D341Med (cell line): ENCODE data around the gene BACH2.
"Not testable (repeated sequence)": the region's sequence is repeated elsewhere in the genome, so short reads cannot be mapped to it uniquely, and the experiment has no call there.

Experiments used
- DNase-seq: peaks from one replicate; pipeline ENCODE4 v3.0.0; 2012; ENCODE audit warnings: low spot score

The BACH2 gene

GRCh38 chr6:90209527-90209926, 87.1 kb downstream of the BACH2 start:
- DNase-seq: no peak

GRCh38 chr6:90208690-90209089, 88.0 kb downstream of the BACH2 start:
- not testable (repeated sequence) for DNase-seq

DNA sequence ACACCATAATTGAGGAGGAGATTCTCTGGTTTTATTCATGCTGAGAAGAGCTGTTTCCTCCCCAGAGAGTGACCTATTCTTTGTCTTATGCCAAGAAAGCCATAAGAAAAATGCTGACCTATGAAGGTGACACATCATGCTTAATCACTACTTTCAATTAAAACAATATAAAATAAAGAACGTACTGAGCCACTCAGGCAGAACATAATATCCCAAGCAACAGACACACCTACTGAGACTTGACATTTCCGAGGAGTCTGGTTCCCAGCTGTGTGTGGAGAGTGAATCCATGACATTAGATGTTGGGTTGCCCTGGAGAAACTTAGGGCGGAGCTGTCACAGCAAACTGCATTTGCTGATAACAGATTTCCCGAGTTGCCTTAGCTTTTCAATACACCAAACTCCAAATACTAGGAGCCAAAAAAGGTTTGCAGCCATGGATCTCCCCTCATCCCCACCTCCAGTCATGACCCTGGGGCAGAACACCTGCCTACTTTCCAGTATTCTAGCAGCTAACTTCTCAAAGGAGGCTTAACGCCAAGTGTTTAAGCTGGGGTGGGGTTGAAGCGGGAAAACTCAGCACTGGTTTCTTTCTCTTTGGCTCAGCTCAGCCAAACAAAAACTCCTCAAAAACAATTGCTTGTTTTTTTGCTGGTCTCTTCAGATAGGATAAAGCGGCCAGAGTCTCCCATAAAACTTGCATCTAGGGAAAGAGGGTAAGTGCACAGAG, 92.2 kb downstream of the BACH2 start:
- DNase-seq: no peak

DNA sequence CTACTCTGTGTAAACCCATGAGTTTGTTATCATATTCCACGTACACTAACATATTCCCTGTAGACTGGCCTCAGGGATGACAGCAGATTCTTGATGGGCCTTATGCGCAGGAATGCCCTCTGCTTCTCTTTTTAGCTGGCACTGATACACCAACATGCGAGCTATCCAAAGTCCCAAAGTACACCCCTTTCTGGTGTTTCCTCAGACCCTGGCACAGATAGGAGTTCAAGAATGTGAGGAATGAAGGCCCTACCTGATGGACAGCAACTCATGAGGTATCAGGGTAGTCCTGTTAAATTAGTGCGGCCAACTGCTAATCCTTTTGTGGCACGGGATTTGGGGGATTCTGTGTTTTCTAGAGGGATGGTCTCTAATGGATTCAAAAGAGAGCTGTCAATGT, 93.0 kb downstream of the BACH2 start:
- no peak for DNase-seq

GRCh38 chr6:90202156-90202555, 94.5 kb downstream of the BACH2 start:
- no peak for DNase-seq

- DNase-seq: no peak
Measured at GRCh38 chr6:90199900-90200299, 96.7 kb downstream of the BACH2 start.

- no peak for DNase-seq
Measured at GRCh38 chr6:90198758-90199425, 97.8 kb downstream of the BACH2 start.

DNA sequence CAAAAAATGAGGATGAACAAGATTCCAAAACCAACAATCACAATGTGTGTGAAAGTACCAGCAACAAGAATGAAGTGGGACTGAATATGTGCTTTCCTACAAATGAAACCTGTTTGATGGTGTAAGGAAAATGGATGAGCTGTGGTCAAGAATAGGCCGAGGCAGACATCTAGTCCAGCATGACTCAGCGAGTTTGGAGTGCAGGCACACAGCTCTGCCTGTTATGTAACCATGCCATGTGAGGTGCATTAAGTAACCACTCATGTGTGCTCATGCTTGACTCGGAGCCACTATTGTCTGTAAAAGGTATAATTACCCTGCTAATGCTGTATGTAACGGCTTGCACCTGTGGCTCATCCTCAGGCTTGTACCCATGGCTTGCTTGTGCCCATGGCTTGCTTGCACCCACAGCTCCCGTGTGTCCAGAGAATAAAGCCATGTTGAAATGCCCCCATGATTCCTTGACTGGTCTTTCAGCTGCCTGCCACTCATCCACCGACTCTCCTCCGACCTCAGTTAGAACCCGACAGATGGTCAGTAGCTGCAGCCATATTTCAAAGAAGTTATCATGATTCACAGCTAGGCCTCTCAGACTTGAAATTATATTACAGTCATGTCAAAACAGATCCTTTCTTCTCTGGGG, 98.7 kb downstream of the BACH2 start:
- no peak for DNase-seq

GRCh38 chr6:90195094-90195829, 101.4 kb downstream of the BACH2 start:
- no peak for DNase-seq

- no peak for DNase-seq
Measured at GRCh38 chr6:90194371-90194841, 102.2 kb downstream of the BACH2 start.

- DNase-seq: no peak
Measured at GRCh38 chr6:90193359-90193758, 103.3 kb downstream of the BACH2 start.

DNA sequence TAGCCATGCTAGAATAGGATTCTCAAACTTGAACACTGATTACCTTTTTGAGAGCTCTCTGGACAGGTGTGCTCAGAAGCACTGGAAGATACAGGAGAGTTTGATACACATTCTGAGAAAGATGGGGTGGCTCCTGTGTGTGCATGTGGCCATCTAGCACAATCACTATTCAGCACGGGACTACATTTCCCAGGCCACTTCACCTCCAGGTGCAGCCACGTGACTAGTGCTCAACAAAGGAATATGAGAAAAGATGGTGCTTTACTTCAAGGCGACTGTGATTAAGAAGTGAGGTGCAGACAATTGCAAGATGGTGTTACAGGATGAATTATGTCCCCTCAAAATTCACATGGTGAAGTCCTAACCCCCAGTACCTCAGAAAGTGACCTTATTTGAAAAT, 103.8 kb downstream of the BACH2 start:
- DNase-seq: no peak

- no peak for DNase-seq
Measured at GRCh38 chr6:90190752-90191395, 105.8 kb downstream of the BACH2 start.

DNA sequence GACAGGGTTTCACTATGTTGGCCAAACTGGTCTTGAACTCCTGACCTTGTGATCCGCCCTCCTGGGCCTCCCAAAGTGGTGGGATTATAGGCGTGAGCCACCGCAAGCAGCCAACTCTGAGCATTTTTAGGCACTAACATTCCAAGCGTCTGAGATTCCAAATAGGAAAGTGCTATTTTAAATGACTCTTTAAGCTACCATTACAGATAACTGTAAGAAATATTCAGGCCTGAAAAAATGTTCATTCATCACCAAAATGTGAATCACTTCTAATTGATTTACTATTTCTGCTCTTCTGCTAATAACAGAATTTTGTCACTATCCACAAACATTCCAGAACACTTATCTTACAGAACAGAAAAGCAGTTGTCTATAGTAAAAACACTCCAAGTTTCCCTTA, 106.5 kb downstream of the BACH2 start:
- no peak for DNase-seq

DNA sequence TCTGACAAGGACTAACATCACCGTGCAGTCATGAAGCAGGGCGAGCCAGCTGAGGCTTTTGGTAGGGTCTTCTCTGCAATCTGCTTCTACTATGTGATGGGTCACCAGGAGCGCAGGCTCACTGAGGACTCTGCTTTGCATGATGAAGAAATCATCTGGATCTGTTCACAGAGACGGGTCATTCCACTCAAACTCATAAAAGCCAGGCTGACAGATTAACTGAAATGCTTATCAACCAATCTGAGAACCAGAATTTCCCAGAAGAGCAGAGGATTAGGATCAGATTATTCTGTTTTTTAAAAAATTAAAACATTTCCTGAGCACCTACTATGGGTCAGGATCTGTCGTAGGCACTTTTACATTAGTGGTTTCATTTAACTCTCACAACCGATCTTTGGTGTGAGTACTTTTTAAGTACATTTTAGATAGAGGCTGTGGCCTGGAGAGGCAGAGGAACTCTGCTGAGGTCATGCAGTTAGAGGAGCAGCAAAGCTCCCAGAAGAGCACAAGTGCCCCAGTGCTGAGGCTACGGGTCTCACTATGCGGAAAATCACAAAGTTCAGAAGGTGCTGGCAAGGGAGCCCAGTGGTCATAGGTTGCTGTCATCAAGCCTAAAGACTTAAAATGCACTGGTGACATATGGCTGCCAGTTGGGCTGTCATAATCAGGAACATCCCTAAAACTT, 109.1 kb downstream of the BACH2 start:
- no peak for DNase-seq

DNA sequence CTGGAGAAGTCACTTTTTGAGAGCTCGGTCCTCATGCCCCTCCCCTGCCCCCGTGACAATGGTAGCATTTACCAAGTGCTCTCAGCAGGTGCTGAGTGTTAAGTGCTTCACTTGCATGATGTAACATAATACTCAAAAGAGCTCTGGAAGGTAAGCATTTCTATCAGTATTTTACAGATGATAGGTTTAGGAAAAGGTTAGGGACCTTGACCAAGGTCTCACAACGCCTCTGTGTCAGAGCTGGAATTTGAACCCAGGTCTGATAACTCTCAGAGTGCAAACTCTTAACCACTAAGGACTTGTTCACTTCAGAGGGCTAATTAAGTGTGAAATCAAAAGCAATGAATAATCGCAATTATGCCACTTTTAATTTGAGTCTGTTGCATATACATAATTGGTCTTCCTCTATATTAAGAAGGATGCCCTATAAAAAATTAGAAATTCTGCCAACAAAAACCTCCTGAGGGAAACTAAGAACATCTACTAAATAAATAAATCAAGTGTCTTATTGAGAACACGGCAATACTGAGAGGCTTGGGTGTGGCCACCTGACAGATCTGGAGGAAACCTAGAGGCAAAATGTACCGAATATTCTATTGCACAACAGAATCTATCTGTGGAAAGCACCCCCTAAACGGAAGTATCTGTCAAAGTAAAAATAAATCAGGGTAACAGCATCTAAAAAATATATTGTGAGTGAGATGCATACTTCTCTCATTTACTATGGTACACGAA, 109.8 kb downstream of the BACH2 start:
- no peak for DNase-seq

- no peak for DNase-seq
Measured at GRCh38 chr6:90186026-90186425, 110.6 kb downstream of the BACH2 start.

GRCh38 chr6:90184334-90185298, 112.0 kb downstream of the BACH2 start:
- no peak for DNase-seq

GRCh38 chr6:90183587-90184333, 112.9 kb downstream of the BACH2 start:
- no peak for DNase-seq
